ENCODE measurements around the gene ALAS1.

DNA sequence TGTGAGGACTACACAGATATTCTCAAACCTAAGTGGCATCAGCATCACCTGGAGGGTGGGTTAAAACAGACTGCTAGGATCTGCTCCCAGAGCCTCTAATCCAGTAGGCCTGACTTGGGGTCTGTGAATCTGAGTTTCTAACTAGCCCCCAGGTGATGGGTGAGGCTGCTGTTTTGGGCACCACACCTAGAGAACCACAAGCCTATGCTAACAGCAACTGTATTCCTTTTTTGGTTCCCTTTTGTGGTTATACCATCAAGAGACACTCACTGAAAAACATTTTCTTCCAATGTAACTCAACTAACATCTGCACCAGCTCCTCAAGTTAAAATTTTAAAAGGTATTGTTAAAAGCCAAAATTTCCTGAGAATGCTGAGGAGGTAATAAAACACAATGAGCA lies 64.5 kb downstream of the ALAS1 start:
- TF ChIP-seq CTCF (conservative IDR thresholded peaks at IDR 0.05) (no peak), EZH2 (IDR thresholded peaks at IDR 0.05; ENCODE audit: low read depth) (no peak)

All from PC-9 (cell line).